Kidney epithelial cell (primary cell): ENCODE data around the gene C5orf46. TPM values are rescaled to one million over a fixed set of nuclear protein-coding genes. Genes with fewer than 3 reads are reported as not detected.

Source experiments
- DNase-seq: peaks from one replicate; pipeline ENCODE4 v3.0.0-alpha.2; 2010; ENCODE audit warnings: low read depth
- H3K27me3 ChIP-seq: 2 replicates; pipeline ENCODE4 v1.6.0; 2011; ENCODE audit warnings: low read length; ENCODE audit not compliant: control insufficient read depth, insufficient read depth
- H3K36me3 ChIP-seq: 2 replicates; pipeline ENCODE4 v1.5.1; 2011; ENCODE audit warnings: low read length; ENCODE audit not compliant: control insufficient read depth, insufficient read depth
- H3K4me3 ChIP-seq: 2 replicates; pipeline ENCODE4 v1.5.1; 2011; ENCODE audit warnings: low read depth, mild to moderate bottlenecking, control low read depth, low read length
- CTCF ChIP-seq: IDR thresholded peaks from 2 replicates; pipeline ENCODE4 v1.5.1; 2011; ENCODE audit warnings: mild to moderate bottlenecking, moderate library complexity, low read length, control low read depth, inconsistent platforms; ENCODE audit not compliant: insufficient read depth, poor library complexity, severe bottlenecking
- total RNA-seq: library from RNA; depleted of rRNA; stranded (reverse); fragments of >200 nt; gene quantifications from 2 replicates; pipeline ENCODE4 v1.2.3, GENCODE V29; 2015

Gene C5orf46
- total RNA-seq, 1 donor from 2014 or later: 2.1 TPM

- Histone ChIP-seq H3K4me3 (no peak overlapping the region), H3K27me3 (no peaks in the 10 kb centered on the region), H3K36me3 (no peaks in the 10 kb centered on the region)
- TF ChIP-seq CTCF: no peak
- no peak for DNase-seq
Measured at GRCh38 chr5:147918101-147918685, 11.9 kb upstream of the C5orf46 start.

- Histone ChIP-seq H3K4me3 (no peak overlapping the region), H3K36me3 (no peaks in the 10 kb centered on the region), H3K27me3 (no peaks in the 10 kb centered on the region)
- TF ChIP-seq CTCF: no peak
- no peak for DNase-seq
Measured at GRCh38 chr5:147913786-147914185, 7.4 kb upstream of the C5orf46 start.

- DNase-seq: no peak
- H3K4me3 ChIP-seq: no peak overlapping the region
- no peaks in the 10 kb centered on the region for H3K27me3 ChIP-seq
- no peaks in the 10 kb centered on the region for H3K36me3 ChIP-seq
- TF ChIP-seq CTCF: no peak
Measured at GRCh38 chr5:147912011-147912410, 5.7 kb upstream of the C5orf46 start.

- H3K4me3 ChIP-seq: no peak overlapping the region
- no peaks in the 10 kb centered on the region for H3K27me3 ChIP-seq
- TF ChIP-seq CTCF: no peak
- no peak for DNase-seq
- no peaks in the 10 kb centered on the region for H3K36me3 ChIP-seq
Measured at GRCh38 chr5:147911427-147911826, 5.1 kb upstream of the C5orf46 start.

- no peak overlapping the region for H3K4me3 ChIP-seq
- no peak for TF ChIP-seq CTCF
- H3K27me3 ChIP-seq: no peaks in the 10 kb centered on the region
- no peak for DNase-seq
- H3K36me3 ChIP-seq: no peaks in the 10 kb centered on the region
Measured at GRCh38 chr5:147904110-147904509, 2.2 kb downstream of the C5orf46 start.

GRCh38 chr5:147902609-147903115 is 3.7 kb downstream of the C5orf46 start:
- H3K36me3 ChIP-seq: no peaks in the 10 kb centered on the region
- DNase-seq: no peak
- H3K4me3 ChIP-seq: no peak overlapping the region
- no peak for TF ChIP-seq CTCF
- H3K27me3 ChIP-seq: no peaks in the 10 kb centered on the region
